Measurements from ENCODE around the gene SCN3B. TPM values are rescaled to one million over a fixed set of nuclear protein-coding genes. Genes with fewer than 3 reads are reported as not detected.
A peak's percentile ranks its signal among the peaks of the same experiment; 100 is the strongest.

Gene SCN3B
- total RNA-seq, 1 donor from 2014 or later: 2.5 TPM

DNA sequence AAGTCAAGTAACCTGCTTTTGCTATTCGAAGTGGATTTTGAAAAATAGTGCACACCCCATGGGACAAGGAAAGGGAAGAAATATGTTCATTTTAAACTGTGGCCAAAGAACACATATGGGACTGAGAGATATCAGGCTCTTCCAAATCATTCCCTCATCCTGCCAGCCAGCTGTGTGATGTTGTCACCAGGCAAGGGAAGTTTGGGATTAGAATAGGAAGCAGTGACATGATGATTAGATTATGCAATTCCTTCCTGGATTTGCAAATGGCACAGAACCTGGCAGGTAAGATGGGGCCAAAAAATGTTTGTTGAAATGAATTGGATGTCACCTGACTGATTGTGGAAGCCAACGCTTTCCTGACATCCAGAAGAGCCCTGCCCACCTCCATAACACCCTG, 4.9 kb upstream of the SCN3B start:
- Mint-ChIP-seq H3K36me3 (no peaks in the 10 kb centered on the region), H3K4me3 (no peak overlapping the region), H3K27ac (no peak overlapping the region), H3K4me1 (ENCODE audit: unreplicated experiment) (peaks cover 7% of the 10 kb centered on the region), H3K27me3 (peaks cover 35% of the 10 kb centered on the region), H3K9me3 (no peaks in the 10 kb centered on the region)
- DNase-seq (ENCODE audit: extremely low spot score, unreplicated experiment): no peak
- TF ChIP-seq, protein P1, sequence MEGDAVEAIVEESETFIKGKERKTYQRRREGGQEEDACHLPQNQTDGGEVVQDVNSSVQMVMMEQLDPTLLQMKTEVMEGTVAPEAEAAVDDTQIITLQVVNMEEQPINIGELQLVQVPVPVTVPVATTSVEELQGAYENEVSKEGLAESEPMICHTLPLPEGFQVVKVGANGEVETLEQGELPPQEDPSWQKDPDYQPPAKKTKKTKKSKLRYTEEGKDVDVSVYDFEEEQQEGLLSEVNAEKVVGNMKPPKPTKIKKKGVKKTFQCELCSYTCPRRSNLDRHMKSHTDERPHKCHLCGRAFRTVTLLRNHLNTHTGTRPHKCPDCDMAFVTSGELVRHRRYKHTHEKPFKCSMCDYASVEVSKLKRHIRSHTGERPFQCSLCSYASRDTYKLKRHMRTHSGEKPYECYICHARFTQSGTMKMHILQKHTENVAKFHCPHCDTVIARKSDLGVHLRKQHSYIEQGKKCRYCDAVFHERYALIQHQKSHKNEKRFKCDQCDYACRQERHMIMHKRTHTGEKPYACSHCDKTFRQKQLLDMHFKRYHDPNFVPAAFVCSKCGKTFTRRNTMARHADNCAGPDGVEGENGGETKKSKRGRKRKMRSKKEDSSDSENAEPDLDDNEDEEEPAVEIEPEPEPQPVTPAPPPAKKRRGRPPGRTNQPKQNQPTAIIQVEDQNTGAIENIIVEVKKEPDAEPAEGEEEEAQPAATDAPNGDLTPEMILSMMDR (conservative IDR thresholded peaks at IDR 0.05): no peak

DNA sequence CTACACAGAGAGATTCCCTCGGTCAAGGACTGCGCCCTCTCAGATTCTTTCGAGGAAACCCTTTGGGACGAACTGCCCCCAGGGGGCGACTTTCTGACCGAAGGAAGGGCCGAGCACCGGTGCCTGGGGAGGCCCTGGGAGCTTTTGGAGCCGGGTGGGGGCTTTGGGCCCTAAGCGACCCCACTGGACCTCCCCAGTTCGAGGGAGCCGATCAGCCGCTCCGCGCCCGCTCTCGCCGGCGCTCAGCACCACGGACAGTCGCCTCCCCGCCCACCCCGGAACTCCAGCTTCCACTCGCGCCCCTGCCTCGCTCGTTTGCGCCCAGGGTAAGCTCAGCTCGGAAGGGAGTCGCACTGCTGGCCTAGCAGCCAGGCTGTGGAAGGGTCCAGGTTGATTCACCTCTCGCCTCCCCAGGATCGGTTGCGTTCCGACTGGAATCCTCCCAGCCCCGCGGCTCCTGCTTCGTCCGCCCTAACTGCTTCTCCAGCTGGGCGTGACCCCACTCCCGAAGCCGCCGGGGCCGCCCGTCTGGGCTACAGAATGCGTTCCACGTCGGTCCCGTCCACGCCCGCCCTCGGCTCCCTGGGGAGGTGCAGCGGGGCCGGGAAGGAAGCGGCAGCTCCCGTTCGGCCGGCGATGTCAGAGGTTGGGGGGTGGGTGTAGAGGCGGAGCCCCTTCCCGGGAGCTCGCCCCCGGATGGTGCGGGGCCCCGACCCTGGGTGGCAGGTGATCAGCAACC, 428 bp downstream of the SCN3B start:
- DNase-seq (ENCODE audit: extremely low spot score, unreplicated experiment): no peak
- H3K4me1 Mint-ChIP-seq (ENCODE audit: unreplicated experiment): peaks cover 7% of the 10 kb centered on the region
- H3K9me3 Mint-ChIP-seq: no peaks in the 10 kb centered on the region
- H3K27ac Mint-ChIP-seq: peak overlapping the region; percentile 53
- H3K27me3 Mint-ChIP-seq: peaks cover 67% of the 10 kb centered on the region
- TF ChIP-seq, protein P1 (conservative IDR thresholded peaks at IDR 0.05): peak; percentile 51
- no peaks in the 10 kb centered on the region for H3K36me3 Mint-ChIP-seq
- peak overlapping the region; percentile 83 for H3K4me3 Mint-ChIP-seq

DNA sequence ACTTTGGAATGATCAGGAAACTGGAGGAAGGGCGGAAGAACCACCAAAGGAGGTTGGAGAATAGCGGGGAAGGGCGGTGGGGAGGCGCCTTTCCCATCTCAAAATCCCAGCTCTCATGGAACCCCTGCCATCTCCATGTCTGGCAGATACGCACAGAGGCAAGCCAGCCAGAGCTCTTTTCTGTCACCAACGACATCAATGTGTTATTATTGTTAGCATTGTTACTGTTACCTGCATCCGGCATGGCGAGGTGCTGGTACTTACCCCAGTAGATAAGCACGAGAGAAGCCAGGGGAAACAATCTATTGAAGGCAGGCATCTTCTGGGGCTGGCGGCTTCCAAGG, 969 bp downstream of the SCN3B start:
- Mint-ChIP-seq H3K27ac (peak overlapping the region; percentile 53), H3K27me3 (peaks cover 62% of the 10 kb centered on the region), H3K9me3 (no peaks in the 10 kb centered on the region), H3K4me1 (ENCODE audit: unreplicated experiment) (peaks cover 7% of the 10 kb centered on the region), H3K36me3 (no peaks in the 10 kb centered on the region), H3K4me3 (peak overlapping the region; percentile 83)
- DNase-seq (ENCODE audit: extremely low spot score, unreplicated experiment): no peak
- TF ChIP-seq, protein P1 (conservative IDR thresholded peaks at IDR 0.05): no peak

DNA sequence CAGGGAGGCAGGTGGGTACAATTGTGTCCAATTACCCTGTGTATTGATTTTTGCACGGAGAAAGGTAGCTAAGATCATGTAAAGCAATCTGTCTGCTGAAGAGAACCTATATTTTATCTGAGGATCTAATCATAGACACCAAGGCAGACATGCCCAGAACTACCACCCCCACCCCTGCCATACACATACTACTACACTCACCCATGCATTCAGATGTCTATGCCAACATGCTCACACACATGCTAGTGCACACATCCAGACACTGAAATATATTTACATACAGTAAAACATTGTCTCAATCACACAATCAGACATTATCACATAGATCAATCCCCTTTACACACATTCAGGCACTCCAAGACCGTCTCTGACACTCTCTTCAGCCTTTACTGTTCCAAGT, 1.8 kb downstream of the SCN3B start:
- no peak overlapping the region for H3K27ac Mint-ChIP-seq
- H3K4me3 Mint-ChIP-seq: peak overlapping the region; percentile 44
- TF ChIP-seq, protein P1 (conservative IDR thresholded peaks at IDR 0.05): no peak
- DNase-seq (ENCODE audit: extremely low spot score, unreplicated experiment): no peak
- no peaks in the 10 kb centered on the region for H3K9me3 Mint-ChIP-seq
- H3K4me1 Mint-ChIP-seq (ENCODE audit: unreplicated experiment): peaks cover 7% of the 10 kb centered on the region
- no peaks in the 10 kb centered on the region for H3K36me3 Mint-ChIP-seq
- peaks cover 53% of the 10 kb centered on the region for H3K27me3 Mint-ChIP-seq

DNA sequence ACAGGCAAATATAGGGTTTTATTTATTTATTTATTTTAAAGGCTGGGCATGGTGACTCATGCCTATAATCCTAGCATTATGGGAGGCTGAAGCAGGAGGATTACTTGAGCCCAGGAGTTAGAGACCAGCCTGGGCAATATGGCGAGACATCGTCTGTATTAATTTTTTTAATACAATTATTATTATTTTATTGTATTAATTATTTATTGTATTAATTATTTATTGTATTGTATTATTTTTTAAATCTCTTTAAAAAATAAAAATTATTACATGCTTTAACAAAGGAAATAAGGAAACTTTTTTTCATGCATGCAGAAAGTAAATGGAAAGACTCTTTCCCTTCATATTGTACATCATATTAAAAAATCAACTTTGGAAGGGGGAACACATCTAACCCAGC, 3.5 kb downstream of the SCN3B start:
- peaks cover 58% of the 10 kb centered on the region for H3K27me3 Mint-ChIP-seq
- H3K4me3 Mint-ChIP-seq: no peak overlapping the region
- no peaks in the 10 kb centered on the region for H3K9me3 Mint-ChIP-seq
- TF ChIP-seq, protein P1 (conservative IDR thresholded peaks at IDR 0.05): no peak
- H3K36me3 Mint-ChIP-seq: no peaks in the 10 kb centered on the region
- H3K4me1 Mint-ChIP-seq (ENCODE audit: unreplicated experiment): peaks cover 7% of the 10 kb centered on the region
- DNase-seq (ENCODE audit: extremely low spot score, unreplicated experiment): no peak
- H3K27ac Mint-ChIP-seq: no peak overlapping the region
